T-cell (primary cell): ENCODE data around the gene VPS13D. TPM values are rescaled to one million over a fixed set of nuclear protein-coding genes. Genes with fewer than 3 reads are reported as not detected.
A peak's percentile ranks its signal among the peaks of the same experiment; 100 is the strongest.

Source experiments
- ATAC-seq, 4 experiments: fragments of 200-7000 bp in 3 of 4; fragments of 150-1000 bp in 1 of 4; cut with Tn5 transposase; replicated peaks in 1 of 4; 1 replicate in 3 of 4; 2 replicates in 1 of 4; pipeline ENCODE4 v1.10.0; 2021; ENCODE audit warnings: moderate library complexity in 3 of 4, mild to moderate bottlenecking in 2 of 4, moderate number of reproducible peaks in 1 of 4
- CTCF ChIA-PET, 2 donors: fragments of 300-600 bp; sonication (Branson Sonifier 250); formaldehyde crosslinking; loops; one replicate each; lab custom pipeline; 2022; ENCODE audit warnings: antibody characterized with exemption in 2 of 2; lab: Charles Lee
- POLR2A ChIA-PET, 2 donors: fragments of 300-600 bp; sonication (Branson Sonifier 250); formaldehyde crosslinking; loops; one replicate each; lab custom pipeline; 2022; ENCODE audit warnings: antibody characterized with exemption in 2 of 2; lab: Charles Lee
- DNase-seq, 35 experiments: peaks; one replicate each; pipeline versions ENCODE4 v3.0.0 to v3.0.0-alpha.2; 2013 to 2023
- H3K27ac ChIP-seq: one replicate; pipeline ENCODE4 v1.5.1; 2013; ENCODE audit warnings: low read length
- H3K27me3 ChIP-seq, 2 experiments: replicated peaks in 1 of 2; 1 replicate in 1 of 2; 2 replicates in 1 of 2; pipeline versions ENCODE4 v1.6.1 to v1.7.0; 2013; ENCODE audit warnings: low read length in 1 of 2, mixed read lengths in 1 of 2; ENCODE audit not compliant: control insufficient read depth in 2 of 2, insufficient read depth in 2 of 2; ENCODE audit errors: extremely low read depth in 1 of 2
- H3K36me3 ChIP-seq, 2 donors: 1 replicate in 1 of 2; 2 replicates in 1 of 2; pipeline versions ENCODE4 v1.6.1 to v1.7.0; 2013; ENCODE audit warnings: low read length in 1 of 2; ENCODE audit not compliant: control insufficient read depth in 2 of 2, insufficient read depth in 1 of 2; ENCODE audit errors: extremely low read depth in 1 of 2
- H3K4me1 ChIP-seq, 2 experiments: 1 replicate in 1 of 2; 2 replicates in 1 of 2; pipeline versions ENCODE4 v1.6.1 to v1.7.0; 2013; ENCODE audit warnings: low read length in 2 of 2, mixed read lengths in 1 of 2; ENCODE audit not compliant: insufficient read depth in 2 of 2, control insufficient read depth in 1 of 2; ENCODE audit errors: extremely low read depth in 1 of 2
- H3K4me3 ChIP-seq, 2 donors: 1 replicate in 1 of 2; 2 replicates in 1 of 2; pipeline versions ENCODE4 v1.5.1 to v1.7.0; 2013; ENCODE audit warnings: mild to moderate bottlenecking in 2 of 2, low read length in 1 of 2, moderate library complexity in 1 of 2; ENCODE audit not compliant: control insufficient read depth in 1 of 2; ENCODE audit errors: extremely low read depth in 1 of 2
- H3K9me3 ChIP-seq: 2 replicates; pipeline ENCODE4 v1.7.0; 2013
- H3K27ac Mint-ChIP-seq, 2 donors: one replicate each; pipeline ENCODE4 v1.8.0; 2020 to 2021; ENCODE audit warnings: mild to moderate bottlenecking in 2 of 2, mixed read lengths in 2 of 2
- H3K27me3 Mint-ChIP-seq, 2 donors: one replicate each; pipeline ENCODE4 v1.8.0; 2021 to 2022; ENCODE audit warnings: mixed read lengths in 2 of 2
- H3K36me3 Mint-ChIP-seq: one replicate; pipeline ENCODE4 v1.8.0; 2021; ENCODE audit warnings: mixed read lengths
- H3K4me1 Mint-ChIP-seq, 3 donors: one replicate each; pipeline ENCODE4 v1.8.0; 2020 to 2022; ENCODE audit warnings: mixed read lengths in 3 of 3, mild to moderate bottlenecking in 1 of 3
- H3K4me3 Mint-ChIP-seq, 3 donors: one replicate each; pipeline ENCODE4 v1.8.0; 2020 to 2022; ENCODE audit warnings: mild to moderate bottlenecking in 3 of 3, mixed read lengths in 3 of 3, moderate library complexity in 3 of 3
- H3K9me3 Mint-ChIP-seq, 3 donors: one replicate each; pipeline ENCODE4 v1.8.0; 2020 to 2022; ENCODE audit warnings: mixed read lengths in 3 of 3
- WGBS: methylation state at CpG from one replicate; pipeline ENCODE4 v1.1.5; 2013; ENCODE audit warnings: missing lambda C conversion rate; ENCODE audit not compliant: insufficient coverage; 5-methylcytosine and 5-hydroxymethylcytosine counted together
- total RNA-seq, 35 experiments: library from RNA in 6 of 35; stranded (reverse) in 6 of 35; fragments of 120-200 nt in 1 of 35; gene quantifications; one replicate each; pipeline versions ENCODE4 v1.2.1 to v1.2.4 and lab custom pipeline; 2013 to 2026

The VPS13D gene
- total RNA-seq, 5 donors from 2014 or later (not counting 1 experiment from before 2014, with no cell fraction given) = 73.5 to 85.9 (median 75.8) TPM

- peak overlapping the region; percentile 64 for H3K27ac ChIP-seq
- ChIA-PET POLR2A (no interaction called here), CTCF (interaction anchor here in 1 of 2 donors (0.7 to 1.0 kb wide), 2 partner anchors 266 to 289 kb away, joined by 3 to 9 read pairs; no protein-coding TSS in a partner anchor)
- peaks cover 52% of the 10 kb centered on the region for H3K36me3 Mint-ChIP-seq
- H3K9me3 ChIP-seq = peaks cover 5% of the 10 kb centered on the region
- WGBS = no CpG with 5 or more reads among the region's 7 CpGs
- peaks cover 2 to 37% of the 10 kb centered on the region in 2 donors for H3K36me3 ChIP-seq
- H3K9me3 Mint-ChIP-seq = peaks cover 5 to 6% (median 5%) of the 10 kb centered on the region in 3 donors
- DNase-seq = peak in 20 of 35 experiments; percentile 2 to 46 (median 15)
- peaks cover 25 to 31% of the 10 kb centered on the region in 2 experiments for H3K4me1 ChIP-seq
- peaks cover 54 to 56% (median 55%) of the 10 kb centered on the region in 3 donors for H3K4me1 Mint-ChIP-seq
- peak overlapping the region; percentile 98 for H3K27ac Mint-ChIP-seq
- no peaks in the 10 kb centered on the region for H3K27me3 Mint-ChIP-seq
- H3K4me3 Mint-ChIP-seq = peak overlapping the region; percentile 66 to 73 (median 68)
- H3K27me3 ChIP-seq = no peaks in the 10 kb centered on the region
- peak overlapping the region in 1 of 2 donors; percentile 23 for H3K4me3 ChIP-seq
- peak; percentile 76 to 84 (median 80) for ATAC-seq
Measured at GRCh38 chr1:12345350-12346217, 115.8 kb downstream of the VPS13D start.

GRCh38 chr1:12346483-12347151 lies 116.8 kb downstream of the VPS13D start:
- H3K4me1 ChIP-seq = peaks cover 20 to 24% of the 10 kb centered on the region in 2 experiments
- H3K27me3 ChIP-seq = no peaks in the 10 kb centered on the region
- no peak for DNase-seq
- peaks cover 5% of the 10 kb centered on the region for H3K9me3 ChIP-seq
- Mint-ChIP-seq H3K9me3 (peaks cover 5 to 10% (median 7%) of the 10 kb centered on the region in 3 donors), H3K36me3 (peaks cover 56% of the 10 kb centered on the region), H3K27ac (peak overlapping the region; percentile 98), H3K27me3 (no peaks in the 10 kb centered on the region), H3K4me1 (peaks cover 43 to 46% (median 45%) of the 10 kb centered on the region in 3 donors), H3K4me3 (no peak overlapping the region)
- peak overlapping the region; percentile 64 for H3K27ac ChIP-seq
- peaks cover 2 to 41% of the 10 kb centered on the region in 2 donors for H3K36me3 ChIP-seq
- ChIA-PET CTCF (no interaction called here), POLR2A (no interaction called here)
- no CpG with 5 or more reads among the region's 5 CpGs for WGBS
- no peak for ATAC-seq
- H3K4me3 ChIP-seq = no peak overlapping the region

GRCh38 chr1:12348113-12348512 lies 118.3 kb downstream of the VPS13D start:
- peaks cover 5% of the 10 kb centered on the region for H3K9me3 ChIP-seq
- no CpG with 5 or more reads among the region's 1 CpG for WGBS
- peaks cover 5 to 10% (median 7%) of the 10 kb centered on the region in 3 donors for H3K9me3 Mint-ChIP-seq
- H3K4me3 ChIP-seq = no peak overlapping the region
- H3K36me3 ChIP-seq = peaks cover 0 to 30% of the 10 kb centered on the region in 2 donors
- no peak overlapping the region for H3K27ac Mint-ChIP-seq
- ATAC-seq (no peak), DNase-seq (no peak)
- H3K4me3 Mint-ChIP-seq = no peak overlapping the region
- H3K36me3 Mint-ChIP-seq = peaks cover 47% of the 10 kb centered on the region
- peaks cover 32 to 34% (median 33%) of the 10 kb centered on the region in 3 donors for H3K4me1 Mint-ChIP-seq
- H3K27ac ChIP-seq = no peak overlapping the region
- ChIA-PET CTCF (no interaction called here), POLR2A (no interaction called here)
- no peaks in the 10 kb centered on the region for H3K27me3 Mint-ChIP-seq
- peaks cover 17 to 24% of the 10 kb centered on the region in 2 experiments for H3K4me1 ChIP-seq
- H3K27me3 ChIP-seq = no peaks in the 10 kb centered on the region

GRCh38 chr1:12353981-12354380 lies 124.2 kb downstream of the VPS13D start:
- H3K36me3 Mint-ChIP-seq = peaks cover 67% of the 10 kb centered on the region
- Histone ChIP-seq H3K4me1 (no peaks in the 10 kb centered on the region), H3K9me3 (peaks cover 5% of the 10 kb centered on the region), H3K4me3 (no peak overlapping the region), H3K36me3 (peaks cover 5 to 61% of the 10 kb centered on the region in 2 donors), H3K27ac (no peak overlapping the region), H3K27me3 (no peaks in the 10 kb centered on the region)
- ATAC-seq (no peak), DNase-seq (no peak)
- peaks cover 4 to 5% (median 5%) of the 10 kb centered on the region in 3 donors for H3K4me1 Mint-ChIP-seq
- H3K4me3 Mint-ChIP-seq = no peak overlapping the region
- H3K9me3 Mint-ChIP-seq = peaks cover 5 to 10% (median 7%) of the 10 kb centered on the region in 3 donors
- H3K27me3 Mint-ChIP-seq = no peaks in the 10 kb centered on the region
- POLR2A ChIA-PET = no interaction called here
- H3K27ac Mint-ChIP-seq = no peak overlapping the region
- WGBS = no CpG with 5 or more reads among the region's 1 CpG
- CTCF ChIA-PET = no interaction called here

- Mint-ChIP-seq H3K36me3 (peaks cover 58% of the 10 kb centered on the region), H3K9me3 (no peaks in the 10 kb centered on the region), H3K27me3 (no peaks in the 10 kb centered on the region), H3K27ac (peak overlapping the region in 1 of 2 donors; percentile 7), H3K4me1 (peaks cover 6 to 11% (median 10%) of the 10 kb centered on the region in 3 donors), H3K4me3 (no peak overlapping the region)
- POLR2A ChIA-PET = no interaction called here
- no peak for ATAC-seq
- no peak overlapping the region for H3K4me3 ChIP-seq
- no peak overlapping the region for H3K27ac ChIP-seq
- peaks cover 5 to 58% of the 10 kb centered on the region in 2 donors for H3K36me3 ChIP-seq
- peaks cover 0 to 2% of the 10 kb centered on the region in 2 experiments for H3K4me1 ChIP-seq
- no peaks in the 10 kb centered on the region for H3K27me3 ChIP-seq
- no peaks in the 10 kb centered on the region for H3K9me3 ChIP-seq
- WGBS = 97% methylated on average over 5 of the region's 8 CpGs
- CTCF ChIA-PET = no interaction called here
- no peak for DNase-seq
Measured at GRCh38 chr1:12356004-12356890, 126.4 kb downstream of the VPS13D start.
